ENCODE measurements around the gene ADGRA1.

DNA sequence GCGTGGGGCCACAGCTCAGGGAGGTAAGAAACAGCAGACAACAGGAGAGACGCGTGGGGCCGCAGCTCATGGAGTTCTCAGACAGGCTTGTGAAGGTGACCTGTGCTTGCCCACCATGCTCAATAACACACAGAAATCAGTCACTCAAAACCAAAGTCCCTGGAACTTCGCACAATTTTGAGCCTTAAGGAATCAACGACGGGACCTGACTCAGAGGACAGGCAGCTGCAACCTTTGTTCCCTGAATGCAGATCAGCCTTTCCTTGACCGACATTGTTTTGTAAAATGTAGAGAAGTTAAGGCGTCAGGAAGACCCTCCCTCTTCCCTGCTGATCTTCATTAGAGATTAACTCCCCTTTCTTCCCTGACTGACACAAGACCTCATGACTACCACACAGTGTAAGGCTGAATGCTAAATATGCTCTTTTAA lies 63.8 kb downstream of the ADGRA1 start:
- TF ChIP-seq, protein P1, sequence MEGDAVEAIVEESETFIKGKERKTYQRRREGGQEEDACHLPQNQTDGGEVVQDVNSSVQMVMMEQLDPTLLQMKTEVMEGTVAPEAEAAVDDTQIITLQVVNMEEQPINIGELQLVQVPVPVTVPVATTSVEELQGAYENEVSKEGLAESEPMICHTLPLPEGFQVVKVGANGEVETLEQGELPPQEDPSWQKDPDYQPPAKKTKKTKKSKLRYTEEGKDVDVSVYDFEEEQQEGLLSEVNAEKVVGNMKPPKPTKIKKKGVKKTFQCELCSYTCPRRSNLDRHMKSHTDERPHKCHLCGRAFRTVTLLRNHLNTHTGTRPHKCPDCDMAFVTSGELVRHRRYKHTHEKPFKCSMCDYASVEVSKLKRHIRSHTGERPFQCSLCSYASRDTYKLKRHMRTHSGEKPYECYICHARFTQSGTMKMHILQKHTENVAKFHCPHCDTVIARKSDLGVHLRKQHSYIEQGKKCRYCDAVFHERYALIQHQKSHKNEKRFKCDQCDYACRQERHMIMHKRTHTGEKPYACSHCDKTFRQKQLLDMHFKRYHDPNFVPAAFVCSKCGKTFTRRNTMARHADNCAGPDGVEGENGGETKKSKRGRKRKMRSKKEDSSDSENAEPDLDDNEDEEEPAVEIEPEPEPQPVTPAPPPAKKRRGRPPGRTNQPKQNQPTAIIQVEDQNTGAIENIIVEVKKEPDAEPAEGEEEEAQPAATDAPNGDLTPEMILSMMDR (IDR thresholded peaks at IDR 0.05), result no peak
- TF ChIP-seq POLR2A (IDR thresholded peaks at IDR 0.05), result no peak
